Measurements from ENCODE around the gene SULT1C3. TPM values are rescaled to one million over a fixed set of nuclear protein-coding genes. Genes with fewer than 3 reads are reported as not detected.
"Not testable (repeated sequence)": the region's sequence is repeated elsewhere in the genome, so short reads cannot be mapped to it uniquely, and the experiment has no call there.

Gene SULT1C3
- total RNA-seq, 1 donor from 2014 or later, result not detected

DNA sequence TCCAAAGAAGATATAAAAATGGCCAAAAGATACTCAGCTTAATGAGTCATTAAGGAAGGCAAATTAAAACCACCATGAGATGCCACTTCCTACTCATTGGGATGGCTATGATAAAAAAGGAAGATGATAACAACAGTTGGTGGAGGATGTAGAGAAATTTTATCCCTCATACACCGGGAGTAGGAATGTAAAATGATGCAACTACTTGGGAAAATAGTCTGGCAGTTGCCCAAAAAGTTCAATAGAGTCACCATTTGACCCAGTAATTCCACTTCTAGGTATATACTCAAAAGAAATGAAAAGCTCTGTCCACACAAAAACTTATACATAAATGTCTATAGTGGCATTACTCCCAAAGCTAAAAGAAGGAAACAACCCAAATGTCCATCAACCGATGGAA, 38.9 kb downstream of the SULT1C3 start:
- TF ChIP-seq, protein P1, sequence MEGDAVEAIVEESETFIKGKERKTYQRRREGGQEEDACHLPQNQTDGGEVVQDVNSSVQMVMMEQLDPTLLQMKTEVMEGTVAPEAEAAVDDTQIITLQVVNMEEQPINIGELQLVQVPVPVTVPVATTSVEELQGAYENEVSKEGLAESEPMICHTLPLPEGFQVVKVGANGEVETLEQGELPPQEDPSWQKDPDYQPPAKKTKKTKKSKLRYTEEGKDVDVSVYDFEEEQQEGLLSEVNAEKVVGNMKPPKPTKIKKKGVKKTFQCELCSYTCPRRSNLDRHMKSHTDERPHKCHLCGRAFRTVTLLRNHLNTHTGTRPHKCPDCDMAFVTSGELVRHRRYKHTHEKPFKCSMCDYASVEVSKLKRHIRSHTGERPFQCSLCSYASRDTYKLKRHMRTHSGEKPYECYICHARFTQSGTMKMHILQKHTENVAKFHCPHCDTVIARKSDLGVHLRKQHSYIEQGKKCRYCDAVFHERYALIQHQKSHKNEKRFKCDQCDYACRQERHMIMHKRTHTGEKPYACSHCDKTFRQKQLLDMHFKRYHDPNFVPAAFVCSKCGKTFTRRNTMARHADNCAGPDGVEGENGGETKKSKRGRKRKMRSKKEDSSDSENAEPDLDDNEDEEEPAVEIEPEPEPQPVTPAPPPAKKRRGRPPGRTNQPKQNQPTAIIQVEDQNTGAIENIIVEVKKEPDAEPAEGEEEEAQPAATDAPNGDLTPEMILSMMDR (IDR thresholded peaks at IDR 0.05; ENCODE audit: unreplicated experiment), result no peak
- H3K27me3 Mint-ChIP-seq, result no peaks in the 10 kb centered on the region
- H3K9me3 Mint-ChIP-seq (ENCODE audit: low read depth), result peaks cover 8% of the 10 kb centered on the region

GRCh38 chr2:108279468-108279867, 39.7 kb downstream of the SULT1C3 start:
- peaks cover 19% of the 10 kb centered on the region for H3K36me3 Mint-ChIP-seq (ENCODE audit: insufficient read depth)
- no peak overlapping the region for H3K4me3 Mint-ChIP-seq (ENCODE audit: low read depth)
- no peaks in the 10 kb centered on the region for H3K27me3 Mint-ChIP-seq
- H3K9me3 Mint-ChIP-seq (ENCODE audit: low read depth), result peaks cover 9% of the 10 kb centered on the region
- DNase-seq (ENCODE audit: low spot score, unreplicated experiment), result no peak
- H3K27ac Mint-ChIP-seq, result no peak overlapping the region
- peaks cover 15% of the 10 kb centered on the region for H3K4me1 Mint-ChIP-seq (ENCODE audit: low read depth)
- TF ChIP-seq, protein P1 (IDR thresholded peaks at IDR 0.05; ENCODE audit: unreplicated experiment), result no peak

More for the DNA sequence above, 38.9 kb downstream of the SULT1C3 start:
- Mint-ChIP-seq H3K36me3 (ENCODE audit: insufficient read depth) (peaks cover 17% of the 10 kb centered on the region), H3K27ac (peak overlapping the region; percentile 36), H3K4me1 (ENCODE audit: low read depth) (peaks cover 15% of the 10 kb centered on the region), H3K4me3 (ENCODE audit: low read depth) (no peak overlapping the region)
- DNase-seq (ENCODE audit: low spot score, unreplicated experiment), result no peak

DNA sequence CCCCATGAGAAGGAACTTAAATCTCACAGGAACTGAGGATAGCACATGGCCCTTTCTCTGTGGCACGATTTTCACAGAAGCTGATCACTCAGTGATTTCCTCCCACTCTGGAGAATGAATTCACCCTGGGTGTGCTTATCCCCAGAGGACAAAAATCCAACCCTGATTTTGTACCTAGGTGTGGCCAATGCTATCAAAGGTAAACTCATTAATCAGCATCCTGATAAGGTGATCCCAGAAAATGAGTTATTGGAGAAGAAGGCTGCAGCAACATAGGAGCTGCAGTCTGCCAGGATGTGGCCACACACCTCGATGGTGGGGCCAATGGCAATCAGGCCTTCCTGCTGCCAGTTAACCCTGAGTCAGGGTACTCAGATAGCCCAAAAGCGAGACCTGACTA, 40.7 kb downstream of the SULT1C3 start:
- H3K27me3 Mint-ChIP-seq, result no peaks in the 10 kb centered on the region
- H3K27ac Mint-ChIP-seq, result peak overlapping the region; percentile 89
- DNase-seq (ENCODE audit: low spot score, unreplicated experiment), result no peak
- H3K9me3 Mint-ChIP-seq (ENCODE audit: low read depth), result peaks cover 15% of the 10 kb centered on the region
- H3K36me3 Mint-ChIP-seq (ENCODE audit: insufficient read depth), result peaks cover 26% of the 10 kb centered on the region
- TF ChIP-seq, protein P1 (IDR thresholded peaks at IDR 0.05; ENCODE audit: unreplicated experiment), result no peak
- peaks cover 15% of the 10 kb centered on the region for H3K4me1 Mint-ChIP-seq (ENCODE audit: low read depth)
- H3K4me3 Mint-ChIP-seq (ENCODE audit: low read depth), result no peak overlapping the region

GRCh38 chr2:108284566-108284965, 44.8 kb downstream of the SULT1C3 start:
- Mint-ChIP-seq H3K9me3 (ENCODE audit: low read depth) (peaks cover 12% of the 10 kb centered on the region), H3K36me3 (ENCODE audit: insufficient read depth) (peaks cover 21% of the 10 kb centered on the region), H3K4me1 (ENCODE audit: low read depth) (peaks cover 36% of the 10 kb centered on the region)
- not testable (repeated sequence) for DNase-seq (ENCODE audit: low spot score, unreplicated experiment); H3K4me3 Mint-ChIP-seq (ENCODE audit: low read depth); H3K27me3 Mint-ChIP-seq; H3K27ac Mint-ChIP-seq

- no peaks in the 10 kb centered on the region for H3K27me3 Mint-ChIP-seq
- H3K36me3 Mint-ChIP-seq (ENCODE audit: insufficient read depth), result peaks cover 23% of the 10 kb centered on the region
- no peak for DNase-seq (ENCODE audit: low spot score, unreplicated experiment)
- H3K4me1 Mint-ChIP-seq (ENCODE audit: low read depth), result peaks cover 29% of the 10 kb centered on the region
- H3K4me3 Mint-ChIP-seq (ENCODE audit: low read depth), result no peak overlapping the region
- H3K27ac Mint-ChIP-seq, result no peak overlapping the region
- TF ChIP-seq, protein P1 (IDR thresholded peaks at IDR 0.05; ENCODE audit: unreplicated experiment), result no peak
- H3K9me3 Mint-ChIP-seq (ENCODE audit: low read depth), result peaks cover 12% of the 10 kb centered on the region
Observed at GRCh38 chr2:108285616-108286015, 45.8 kb downstream of the SULT1C3 start.

- TF ChIP-seq, protein P1 (IDR thresholded peaks at IDR 0.05; ENCODE audit: unreplicated experiment), result no peak
- peaks cover 28% of the 10 kb centered on the region for H3K36me3 Mint-ChIP-seq (ENCODE audit: insufficient read depth)
- no peak overlapping the region for H3K27ac Mint-ChIP-seq
- no peak overlapping the region for H3K4me3 Mint-ChIP-seq (ENCODE audit: low read depth)
- DNase-seq (ENCODE audit: low spot score, unreplicated experiment), result no peak
- no peaks in the 10 kb centered on the region for H3K27me3 Mint-ChIP-seq
- H3K4me1 Mint-ChIP-seq (ENCODE audit: low read depth), result peaks cover 29% of the 10 kb centered on the region
- H3K9me3 Mint-ChIP-seq (ENCODE audit: low read depth), result peaks cover 16% of the 10 kb centered on the region
Observed at GRCh38 chr2:108287169-108287568, 47.4 kb downstream of the SULT1C3 start.

Measured in progenitor cell of endocrine pancreas (in vitro differentiated cells).